Measurements from ENCODE around the gene PBX1.

The PBX1 gene

GRCh38 chr1:164712131-164713036 is 153.4 kb downstream of the PBX1 start:
- Histone ChIP-seq H3K9ac (ENCODE audit: low read length) (no peak overlapping the region), H3K4me2 (ENCODE audit: low read depth, low read length) (no peak overlapping the region), H3K27me3 (replicated peaks; ENCODE audit: insufficient read depth, low read length) (no peaks in the 10 kb centered on the region), H2AFZ (ENCODE audit: low read length) (no peak overlapping the region), H3K79me2 (ENCODE audit: low read length) (no peaks in the 10 kb centered on the region), H4K20me1 (ENCODE audit: insufficient read depth, low read length) (no peaks in the 10 kb centered on the region), H3K4me3 (ENCODE audit: low read length) (no peak overlapping the region), H3F3A (ENCODE audit: insufficient read depth, low read length) (peaks cover 8% of the 10 kb centered on the region), H3K27ac (ENCODE audit: low read length) (no peak overlapping the region), H3K9me2 (replicated peaks; ENCODE audit: insufficient read depth, low read length) (no peaks in the 10 kb centered on the region), H3K9me3 (replicated peaks; ENCODE audit: insufficient read depth, low read length) (no peaks in the 10 kb centered on the region), H3K36me3 (replicated peaks; ENCODE audit: insufficient read depth, low read length) (no peaks in the 10 kb centered on the region), H3K4me1 (ENCODE audit: low read length) (peaks cover 16% of the 10 kb centered on the region)
- no peak for DNase-seq
- TF ChIP-seq EZH2 (optimal IDR thresholded peaks at IDR 0.05; ENCODE audit: low read depth, low read length) (no peak), EZH2phosphoT487 (IDR thresholded peaks at IDR 0.05; ENCODE audit: low read length) (no peak)
- TF ChIP-seq, protein P1, sequence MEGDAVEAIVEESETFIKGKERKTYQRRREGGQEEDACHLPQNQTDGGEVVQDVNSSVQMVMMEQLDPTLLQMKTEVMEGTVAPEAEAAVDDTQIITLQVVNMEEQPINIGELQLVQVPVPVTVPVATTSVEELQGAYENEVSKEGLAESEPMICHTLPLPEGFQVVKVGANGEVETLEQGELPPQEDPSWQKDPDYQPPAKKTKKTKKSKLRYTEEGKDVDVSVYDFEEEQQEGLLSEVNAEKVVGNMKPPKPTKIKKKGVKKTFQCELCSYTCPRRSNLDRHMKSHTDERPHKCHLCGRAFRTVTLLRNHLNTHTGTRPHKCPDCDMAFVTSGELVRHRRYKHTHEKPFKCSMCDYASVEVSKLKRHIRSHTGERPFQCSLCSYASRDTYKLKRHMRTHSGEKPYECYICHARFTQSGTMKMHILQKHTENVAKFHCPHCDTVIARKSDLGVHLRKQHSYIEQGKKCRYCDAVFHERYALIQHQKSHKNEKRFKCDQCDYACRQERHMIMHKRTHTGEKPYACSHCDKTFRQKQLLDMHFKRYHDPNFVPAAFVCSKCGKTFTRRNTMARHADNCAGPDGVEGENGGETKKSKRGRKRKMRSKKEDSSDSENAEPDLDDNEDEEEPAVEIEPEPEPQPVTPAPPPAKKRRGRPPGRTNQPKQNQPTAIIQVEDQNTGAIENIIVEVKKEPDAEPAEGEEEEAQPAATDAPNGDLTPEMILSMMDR (IDR thresholded peaks at IDR 0.05; ENCODE audit: low read length) = no peak

GRCh38 chr1:164713456-164714207 is 154.6 kb downstream of the PBX1 start:
- H3K27me3 ChIP-seq (replicated peaks; ENCODE audit: insufficient read depth, low read length) = no peaks in the 10 kb centered on the region
- no peaks in the 10 kb centered on the region for H3K9me2 ChIP-seq (replicated peaks; ENCODE audit: insufficient read depth, low read length)
- DNase-seq = no peak
- H3K36me3 ChIP-seq (replicated peaks; ENCODE audit: insufficient read depth, low read length) = no peaks in the 10 kb centered on the region
- H3F3A ChIP-seq (ENCODE audit: insufficient read depth, low read length) = peaks cover 18% of the 10 kb centered on the region
- peaks cover 28% of the 10 kb centered on the region for H3K4me1 ChIP-seq (ENCODE audit: low read length)
- H3K79me2 ChIP-seq (ENCODE audit: low read length) = no peaks in the 10 kb centered on the region
- no peak overlapping the region for H3K9ac ChIP-seq (ENCODE audit: low read length)
- no peak overlapping the region for H3K4me2 ChIP-seq (ENCODE audit: low read depth, low read length)
- H3K9me3 ChIP-seq (replicated peaks; ENCODE audit: insufficient read depth, low read length) = no peaks in the 10 kb centered on the region
- TF ChIP-seq EZH2 (optimal IDR thresholded peaks at IDR 0.05; ENCODE audit: low read depth, low read length) = no peak
- TF ChIP-seq, protein P1 (IDR thresholded peaks at IDR 0.05; ENCODE audit: low read length) = no peak
- TF ChIP-seq EZH2phosphoT487 (IDR thresholded peaks at IDR 0.05; ENCODE audit: low read length) = no peak
- H3K4me3 ChIP-seq (ENCODE audit: low read length) = no peak overlapping the region
- H4K20me1 ChIP-seq (ENCODE audit: insufficient read depth, low read length) = no peaks in the 10 kb centered on the region
- no peak overlapping the region for H2AFZ ChIP-seq (ENCODE audit: low read length)
- no peak overlapping the region for H3K27ac ChIP-seq (ENCODE audit: low read length)

DNA sequence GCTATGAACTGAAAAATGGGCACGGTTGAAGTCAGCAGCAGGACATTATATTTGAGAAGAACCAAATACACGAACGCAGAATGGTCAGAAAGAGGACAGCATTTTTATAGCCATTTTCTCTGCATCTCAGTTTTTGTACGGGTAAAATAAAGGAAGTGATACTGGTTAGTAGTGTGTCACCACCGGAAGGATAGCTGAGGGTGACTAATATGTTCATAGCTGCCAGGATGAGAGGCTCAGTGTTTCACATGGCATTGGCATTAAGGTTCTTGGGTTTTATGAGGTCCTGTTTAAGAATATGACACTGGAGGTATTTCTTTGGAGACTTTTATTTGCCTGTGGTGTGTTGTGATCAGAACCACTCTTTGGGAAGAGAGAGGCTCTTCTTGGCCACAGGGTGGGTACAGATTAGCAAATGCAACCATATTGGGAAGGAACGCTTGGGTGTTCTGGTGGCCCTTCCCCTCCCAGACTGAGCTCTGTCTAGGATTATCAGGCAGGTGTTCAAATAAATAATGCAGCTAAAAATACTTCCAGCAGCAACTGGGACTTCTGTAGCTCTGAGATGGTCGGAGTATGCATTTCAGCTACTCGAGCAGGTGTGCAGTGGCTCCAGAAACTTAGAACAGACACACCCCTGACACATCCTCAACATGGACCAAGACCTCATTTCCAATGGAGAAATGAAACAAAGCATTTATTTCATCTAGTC is 158.2 kb downstream of the PBX1 start:
- H3K4me2 ChIP-seq (ENCODE audit: low read depth, low read length) = peak overlapping the region; percentile 76
- peaks cover 32% of the 10 kb centered on the region for H3F3A ChIP-seq (ENCODE audit: insufficient read depth, low read length)
- peak overlapping the region; percentile 93 for H3K27ac ChIP-seq (ENCODE audit: low read length)
- H4K20me1 ChIP-seq (ENCODE audit: insufficient read depth, low read length) = no peaks in the 10 kb centered on the region
- peak overlapping the region; percentile 47 for H3K9ac ChIP-seq (ENCODE audit: low read length)
- no peaks in the 10 kb centered on the region for H3K9me2 ChIP-seq (replicated peaks; ENCODE audit: insufficient read depth, low read length)
- no peaks in the 10 kb centered on the region for H3K27me3 ChIP-seq (replicated peaks; ENCODE audit: insufficient read depth, low read length)
- H3K9me3 ChIP-seq (replicated peaks; ENCODE audit: insufficient read depth, low read length) = no peaks in the 10 kb centered on the region
- peaks cover 63% of the 10 kb centered on the region for H3K4me1 ChIP-seq (ENCODE audit: low read length)
- H3K4me3 ChIP-seq (ENCODE audit: low read length) = peak overlapping the region; percentile 35
- TF ChIP-seq, protein P1 (IDR thresholded peaks at IDR 0.05; ENCODE audit: low read length) = no peak
- no peak for TF ChIP-seq EZH2phosphoT487 (IDR thresholded peaks at IDR 0.05; ENCODE audit: low read length)
- no peak for TF ChIP-seq EZH2 (optimal IDR thresholded peaks at IDR 0.05; ENCODE audit: low read depth, low read length)
- 0 out of 2 replicates have a peak, but pooled peaks cover 4% of the 10 kb centered on the region for H3K79me2 ChIP-seq (ENCODE audit: low read length)
- no peaks in the 10 kb centered on the region for H3K36me3 ChIP-seq (replicated peaks; ENCODE audit: insufficient read depth, low read length)
- H2AFZ ChIP-seq (ENCODE audit: low read length) = peak overlapping the region; percentile 42
- peak; percentile 84 for DNase-seq
